Left lung (tissue), 10 donors: ENCODE measurements around the gene EBLN1. TPM values are rescaled to one million over a fixed set of nuclear protein-coding genes. Genes with fewer than 3 reads are reported as not detected.
A peak's percentile ranks its signal among the peaks of the same experiment; 100 is the strongest.

Experiments used
- ATAC-seq: fragments of 200-7000 bp; cut with Tn5 transposase; one replicate; pipeline ENCODE4 v1.9.1; 2020; ENCODE audit warnings: moderate library complexity
- DNase-seq, 4 donors: peaks; one replicate each; pipeline ENCODE4 v3.0.0-alpha.2; 2013 to 2020
- H3K27ac ChIP-seq, 2 donors: fragments of 200-600 bp; sonication (generic) in 1 of 2; one replicate each; pipeline versions ENCODE4 v1.5.0 to v1.8.0; 2020 to 2021
- H3K27me3 ChIP-seq, 2 donors: fragments of 200-600 bp; sonication (generic) in 1 of 2; one replicate each; pipeline versions ENCODE4 v1.5.0 to v1.8.0; 2020 to 2021
- H3K36me3 ChIP-seq, 2 donors: fragments of 200-600 bp; sonication (generic) in 1 of 2; one replicate each; pipeline versions ENCODE4 v1.5.0 to v1.8.0; 2020 to 2021
- H3K4me1 ChIP-seq, 2 donors: fragments of 200-600 bp; one replicate each; pipeline ENCODE4 v1.8.0; 2021
- H3K4me3 ChIP-seq, 2 donors: fragments of 200-600 bp; sonication (generic) in 1 of 2; one replicate each; pipeline versions ENCODE4 v1.5.0 to v1.8.0; 2020 to 2021; ENCODE audit warnings: mild to moderate bottlenecking in 1 of 2
- H3K9me3 ChIP-seq, 2 donors: fragments of 200-600 bp; sonication (generic) in 1 of 2; one replicate each; pipeline versions ENCODE4 v1.5.0 to v1.8.0; 2020 to 2021
- CTCF ChIP-seq, 2 donors: fragments of 200-600 bp; sonication (generic) in 1 of 2; IDR thresholded peaks; one replicate each; pipeline versions ENCODE4 v1.5.0 to v1.8.0; 2021; ENCODE audit warnings: antibody characterized with exemption in 2 of 2
- intact Hi-C, 2 donors: fragments of 100-400 bp; cut with DNase I; formaldehyde crosslinking; loops; one replicate each; pipeline versions ENCODE4 v1.11.2 to v1.14.2; 2022
- polyA plus RNA-seq, 6 donors: library from polyadenylated mRNA; unstranded; fragments of 120-200 nt; gene quantifications; one replicate each; pipeline ENCODE4 v1.2.1, GENCODE V29; 2013; ENCODE audit not compliant: insufficient read length in 6 of 6
- total RNA-seq, 2 donors: library from RNA; stranded (reverse); fragmentation: NEBNext Ultra II Directional; extraction: Animal tissue kit (Norgen Biotek cat#: 25700); gene quantifications; one replicate each; pipeline ENCODE4 v1.2.1, GENCODE V29; 2021
- donor health status: DM: no; HTN: yes; CAD: no.
- donor health status: DM: no; HTN: no; CAD: no.

The EBLN1 gene
- total and polyA plus RNA-seq, 8 donors = not detected

DNA sequence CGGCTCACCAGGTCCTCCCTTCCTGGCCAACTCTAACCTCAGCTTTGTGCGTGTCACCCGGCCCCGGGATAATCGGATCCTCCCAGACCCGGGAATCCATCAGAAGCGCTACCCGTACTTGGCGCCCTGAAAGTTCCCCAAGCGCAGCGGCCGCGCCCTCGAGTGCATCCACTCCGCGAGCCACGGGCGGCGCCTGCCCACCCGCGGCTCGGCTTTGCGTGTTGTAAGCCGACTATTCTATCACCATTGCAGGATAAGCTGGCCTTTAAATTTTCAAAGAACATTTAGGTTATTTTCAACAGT, 35.7 kb upstream of the EBLN1 start:
- Histone ChIP-seq H3K4me3 (peak overlapping the region; percentile 60 to 79), H3K9me3 (no peaks in the 10 kb centered on the region), H3K36me3 (no peaks in the 10 kb centered on the region), H3K27me3 (peaks cover 10 to 45% of the 10 kb centered on the region in 2 donors), H3K27ac (peak overlapping the region; percentile 94 to 95), H3K4me1 (peaks cover 0 to 24% of the 10 kb centered on the region in 2 donors)
- intact Hi-C loops = loop anchor here in 1 of 2 donors (10.0 kb wide), 1 partner anchor 71 kb away; the partner anchor contains the start of gene BMI1
- ATAC-seq (peak; percentile 29), DNase-seq (peak; percentile 25 to 89 (median 40))
- TF ChIP-seq CTCF (IDR thresholded peaks at IDR 0.05) = no peak

DNA sequence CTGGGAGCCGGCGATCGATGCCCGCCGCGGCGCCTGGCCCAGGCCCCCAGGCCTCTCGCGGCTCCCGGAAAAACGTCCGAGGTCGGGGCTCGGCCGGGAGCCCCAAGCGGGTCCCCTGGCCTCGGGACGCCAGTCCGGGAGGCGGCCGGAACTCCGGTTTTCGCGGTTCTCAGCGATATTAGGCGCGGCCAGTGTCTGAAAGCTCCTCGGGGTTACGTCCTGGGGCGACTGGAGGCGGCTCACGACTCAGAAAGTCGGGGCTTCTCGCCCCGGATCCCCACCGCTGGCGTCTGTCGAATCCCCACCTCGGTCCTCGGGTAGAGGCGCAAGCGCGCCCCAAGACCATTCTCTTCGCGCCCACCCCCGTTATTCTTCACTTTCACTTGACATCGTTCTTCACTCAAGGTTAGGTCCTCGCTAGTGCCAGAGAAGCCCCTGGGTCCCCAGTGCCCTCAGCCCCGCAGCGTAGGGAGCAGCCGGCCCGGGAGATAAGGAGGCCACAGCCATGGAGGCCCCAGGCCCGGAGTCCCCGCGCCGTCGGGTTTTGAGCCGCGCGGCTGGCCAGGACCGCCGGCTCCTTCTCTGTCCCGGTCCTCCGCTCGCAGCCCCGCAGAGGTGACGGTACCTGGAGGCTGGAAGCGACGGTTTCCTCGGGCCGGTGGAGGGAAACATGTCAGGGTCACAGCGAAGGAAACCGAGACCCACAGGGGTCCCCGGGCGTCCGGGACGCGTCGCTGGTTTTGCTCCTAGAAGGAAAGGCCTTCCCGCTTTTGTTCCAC, 35.2 kb upstream of the EBLN1 start:
- no peaks in the 10 kb centered on the region for H3K9me3 ChIP-seq
- no peaks in the 10 kb centered on the region for H3K36me3 ChIP-seq
- H3K4me1 ChIP-seq = peaks cover 0 to 24% of the 10 kb centered on the region in 2 donors
- DNase-seq (peak; percentile 42 to 85 (median 55)), ATAC-seq (peak; percentile 64)
- H3K27me3 ChIP-seq = peaks cover 10 to 39% of the 10 kb centered on the region in 2 donors
- peak overlapping the region; percentile 60 to 79 for H3K4me3 ChIP-seq
- peak overlapping the region; percentile 94 to 95 for H3K27ac ChIP-seq
- intact Hi-C loops = loop anchor here in 1 of 2 donors (10.0 kb wide), 1 partner anchor 72 kb away; the partner anchor contains the start of gene BMI1
- TF ChIP-seq CTCF (IDR thresholded peaks at IDR 0.05) = no peak

DNA sequence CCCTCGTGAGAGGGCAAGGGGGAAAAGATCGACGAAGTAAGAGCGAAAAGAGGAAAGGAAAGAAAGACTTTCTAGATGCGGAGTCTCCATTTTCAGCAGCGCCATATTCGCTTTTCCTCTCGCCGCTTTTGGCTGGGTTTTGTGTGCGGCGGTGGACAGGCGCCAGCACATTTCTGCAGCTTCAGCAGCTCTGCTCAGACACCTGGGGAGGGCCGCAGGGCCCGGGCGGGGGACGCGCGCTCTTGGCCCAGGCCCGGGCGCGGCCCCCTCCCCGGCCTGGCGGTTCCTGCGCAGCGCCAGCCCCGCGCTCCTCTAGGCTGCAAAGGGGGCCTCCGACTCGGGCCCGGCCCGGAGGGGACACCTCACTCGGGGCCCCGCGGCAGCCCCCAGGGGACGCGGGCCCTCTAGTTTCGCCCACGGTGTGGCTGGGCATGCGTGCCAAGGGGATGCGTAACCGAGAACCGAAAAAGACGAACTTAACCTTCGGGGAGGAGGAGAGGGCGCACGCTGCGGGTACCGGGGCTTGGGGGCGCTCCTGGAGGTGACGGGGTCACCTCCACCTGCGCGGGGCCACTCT, 34.5 kb upstream of the EBLN1 start:
- peak overlapping the region; percentile 94 to 95 for H3K27ac ChIP-seq
- intact Hi-C loops = loop anchor here in 1 of 2 donors (10.0 kb wide), 1 partner anchor 72 kb away; the partner anchor contains the start of gene BMI1
- TF ChIP-seq CTCF (IDR thresholded peaks at IDR 0.05) = no peak
- peaks cover 0 to 29% of the 10 kb centered on the region in 2 donors for H3K4me1 ChIP-seq
- H3K27me3 ChIP-seq = peaks cover 10 to 33% of the 10 kb centered on the region in 2 donors
- H3K4me3 ChIP-seq = peak overlapping the region; percentile 60 to 79
- ATAC-seq (peak; percentile 86), DNase-seq (peak; percentile 43 to 87 (median 78))
- no peaks in the 10 kb centered on the region for H3K9me3 ChIP-seq
- no peaks in the 10 kb centered on the region for H3K36me3 ChIP-seq

DNA sequence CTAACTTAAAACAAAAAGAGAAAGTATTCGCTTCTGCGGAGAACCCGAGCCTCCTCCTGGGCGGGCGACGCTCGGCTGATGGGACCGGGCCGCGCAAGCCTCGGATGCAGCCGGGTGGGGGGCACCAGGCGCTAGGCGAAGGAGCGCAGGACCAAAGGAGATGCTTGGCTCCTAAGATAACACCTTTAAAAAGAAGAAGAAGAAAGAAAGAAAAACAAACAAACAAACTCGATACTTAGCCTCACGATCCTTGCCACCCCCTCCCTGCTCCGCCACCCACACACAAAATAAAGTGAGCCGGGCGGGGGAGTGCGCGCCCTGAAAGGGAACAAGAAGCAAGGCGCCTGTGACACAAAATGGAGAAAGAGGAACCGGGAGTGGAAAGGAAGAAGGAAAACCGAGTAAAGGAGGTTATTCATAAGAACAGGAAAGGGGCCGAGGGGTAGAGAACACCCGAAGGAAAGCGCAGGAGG, 34.0 kb upstream of the EBLN1 start:
- TF ChIP-seq CTCF (IDR thresholded peaks at IDR 0.05) = no peak
- H3K27me3 ChIP-seq = peaks cover 5 to 27% of the 10 kb centered on the region in 2 donors
- peaks cover 0 to 34% of the 10 kb centered on the region in 2 donors for H3K4me1 ChIP-seq
- intact Hi-C loops = loop anchor here in 1 of 2 donors (10.0 kb wide), 1 partner anchor 73 kb away; the partner anchor contains the start of gene BMI1
- DNase-seq (peak; percentile 65 to 88 (median 80)), ATAC-seq (peak; percentile 71)
- no peaks in the 10 kb centered on the region for H3K36me3 ChIP-seq
- no peaks in the 10 kb centered on the region for H3K9me3 ChIP-seq
- peak overlapping the region; percentile 60 to 79 for H3K4me3 ChIP-seq
- peak overlapping the region; percentile 94 to 95 for H3K27ac ChIP-seq
